ENCODE measurements around the gene ADGRG6.

DNA sequence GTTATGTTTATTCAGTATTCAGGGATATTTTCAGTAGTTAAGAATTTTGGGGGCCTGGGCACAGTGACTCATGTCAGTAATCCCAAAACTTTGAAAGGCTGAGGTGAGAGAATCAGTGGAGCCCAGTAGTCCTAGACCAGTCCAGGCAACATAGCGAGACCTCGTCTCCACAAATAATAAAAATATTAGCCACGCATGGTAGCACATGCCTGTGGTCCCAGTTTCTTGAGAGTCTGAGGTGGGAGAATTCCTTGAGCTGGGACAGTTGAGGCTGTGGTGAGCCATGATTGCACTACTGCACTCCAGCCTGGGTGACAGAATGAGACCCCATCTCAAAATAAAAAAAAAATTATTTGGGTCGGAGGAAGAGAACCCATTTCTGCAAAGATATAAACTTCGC, 20.3 kb downstream of the ADGRG6 start:
- TF ChIP-seq POLR2A (IDR thresholded peaks at IDR 0.05; ENCODE audit: low read depth, low read length) (no peak), POLR2AphosphoS5 (IDR thresholded peaks at IDR 0.05; ENCODE audit: low read depth, low read length) (no peak), TAF1 (IDR thresholded peaks at IDR 0.05; ENCODE audit: low read depth, low read length) (no peak)
